CD4-positive, CD25-positive, alpha-beta regulatory T cell (primary cell): ENCODE results near the gene GALNT18. TPM values are rescaled to one million over a fixed set of nuclear protein-coding genes. Genes with fewer than 3 reads are reported as not detected.
"Not testable (repeated sequence)": the region's sequence is repeated elsewhere in the genome, so short reads cannot be mapped to it uniquely, and the experiment has no call there.

Experiments
- ATAC-seq, 2 donors: fragments of 150-1000 bp; cut with Tn5 transposase; one replicate each; pipeline ENCODE4 v1.10.0; 2021; ENCODE audit warnings: low read depth in 2 of 2, moderate number of reproducible peaks in 2 of 2, moderate library complexity in 1 of 2
- DNase-seq, 3 donors: peaks; one replicate each; pipeline versions ENCODE4 v3.0.0 to v3.0.0-alpha.2; 2012 to 2022; ENCODE audit warnings: mixed read lengths in 1 of 3
- H3K27ac ChIP-seq: one replicate; pipeline ENCODE4 v1.7.0; 2013; ENCODE audit warnings: mild to moderate bottlenecking, low read length; ENCODE audit not compliant: insufficient read depth, poor library complexity, severe bottlenecking
- H3K27me3 ChIP-seq: one replicate; pipeline ENCODE4 v1.7.0; 2013; ENCODE audit warnings: low read length; ENCODE audit not compliant: control insufficient read depth, insufficient read depth
- H3K36me3 ChIP-seq: one replicate; pipeline ENCODE4 v1.7.0; 2013; ENCODE audit warnings: mild to moderate bottlenecking, low read length, moderate library complexity; ENCODE audit not compliant: control insufficient read depth, insufficient read depth
- H3K4me1 ChIP-seq: 2 replicates; pipeline ENCODE4 v1.7.0; 2013; ENCODE audit warnings: mild to moderate bottlenecking, low read length; ENCODE audit not compliant: insufficient read depth, control insufficient read depth, poor library complexity, severe bottlenecking
- H3K4me3 ChIP-seq: one replicate; pipeline ENCODE4 v1.7.0; 2013; ENCODE audit warnings: low read depth, mild to moderate bottlenecking, low read length, moderate library complexity
- H3K9me3 ChIP-seq, 2 experiments: 1 replicate in 1 of 2; 2 replicates in 1 of 2; pipeline ENCODE4 v1.7.0; 2013; ENCODE audit warnings: low read length in 2 of 2, mild to moderate bottlenecking in 1 of 2, moderate library complexity in 1 of 2; ENCODE audit not compliant: control insufficient read depth in 2 of 2
- H3K27ac Mint-ChIP-seq, 3 donors: one replicate each; pipeline ENCODE4 v1.8.0; 2020 to 2022; ENCODE audit warnings: mild to moderate bottlenecking in 3 of 3, mixed read lengths in 3 of 3, moderate library complexity in 2 of 3
- H3K27me3 Mint-ChIP-seq: one replicate; pipeline ENCODE4 v1.8.0; 2022; ENCODE audit warnings: mild to moderate bottlenecking, mixed read lengths
- H3K36me3 Mint-ChIP-seq: one replicate; pipeline ENCODE4 v1.8.0; 2020; ENCODE audit warnings: mixed read lengths
- H3K4me1 Mint-ChIP-seq, 4 donors: one replicate each; pipeline ENCODE4 v1.8.0; 2020 to 2022; ENCODE audit warnings: mixed read lengths in 4 of 4, mild to moderate bottlenecking in 1 of 4
- H3K4me3 Mint-ChIP-seq, 4 donors: one replicate each; pipeline ENCODE4 v1.8.0; 2020 to 2022; ENCODE audit warnings: mild to moderate bottlenecking in 4 of 4, mixed read lengths in 4 of 4, moderate library complexity in 3 of 4
- H3K9me3 Mint-ChIP-seq, 7 donors: one replicate each; pipeline ENCODE4 v1.8.0; 2020 to 2022; ENCODE audit warnings: mixed read lengths in 7 of 7, mild to moderate bottlenecking in 3 of 7, moderate library complexity in 2 of 7
- polyA plus RNA-seq, 4 donors: library from polyadenylated mRNA; unstranded; fragments of 300-500 nt; fragmentation: Illumina TruSeq; gene quantifications; one replicate each; pipeline ENCODE4 v1.2.3, GENCODE V29; 2021
- total RNA-seq: library from RNA; stranded (reverse); gene quantifications from one replicate; pipeline ENCODE4 v1.2.3, GENCODE V29; 2022

The GALNT18 gene
- total and polyA plus RNA-seq, 5 donors from 2014 or later = 0.10 TPM; not detected in 4

GRCh38 chr11:11370255-11370961, 251.4 kb downstream of the GALNT18 start:
- DNase-seq (no peak), ATAC-seq (no peak)
- no peak overlapping the region for H3K27ac Mint-ChIP-seq
- Histone ChIP-seq H3K4me1 (no peaks in the 10 kb centered on the region), H3K27ac (no peak overlapping the region), H3K9me3 (no peaks in the 10 kb centered on the region), H3K27me3 (peaks cover 2% of the 10 kb centered on the region), H3K36me3 (no peaks in the 10 kb centered on the region), H3K4me3 (no peak overlapping the region)
- no peaks in the 10 kb centered on the region for H3K36me3 Mint-ChIP-seq
- peaks cover 6% of the 10 kb centered on the region for H3K27me3 Mint-ChIP-seq
- H3K4me1 Mint-ChIP-seq = no peaks in the 10 kb centered on the region
- H3K4me3 Mint-ChIP-seq = no peak overlapping the region
- peaks cover 0 to 6% (median 2%) of the 10 kb centered on the region in 7 donors for H3K9me3 Mint-ChIP-seq

- Mint-ChIP-seq H3K9me3 (peaks cover 0 to 9% (median 3%) of the 10 kb centered on the region in 7 donors), H3K4me3 (no peak overlapping the region), H3K27ac (no peak overlapping the region), H3K36me3 (no peaks in the 10 kb centered on the region), H3K27me3 (no peaks in the 10 kb centered on the region), H3K4me1 (no peaks in the 10 kb centered on the region)
- Histone ChIP-seq H3K27ac (no peak overlapping the region), H3K27me3 (no peaks in the 10 kb centered on the region), H3K9me3 (no peaks in the 10 kb centered on the region), H3K36me3 (no peaks in the 10 kb centered on the region), H3K4me1 (no peaks in the 10 kb centered on the region), H3K4me3 (no peak overlapping the region)
- DNase-seq = no peak
- ATAC-seq = no peak
Observed at GRCh38 chr11:11366793-11367192, 255.0 kb downstream of the GALNT18 start.

GRCh38 chr11:11363674-11364073, 258.1 kb downstream of the GALNT18 start:
- H3K27ac ChIP-seq = no peak overlapping the region
- ATAC-seq (no peak), DNase-seq (no peak)
- Mint-ChIP-seq H3K4me3 (no peak overlapping the region), H3K4me1 (no peaks in the 10 kb centered on the region), H3K36me3 (no peaks in the 10 kb centered on the region), H3K27me3 (peaks cover 13% of the 10 kb centered on the region), H3K27ac (no peak overlapping the region), H3K9me3 (peaks cover 0 to 9% (median 2%) of the 10 kb centered on the region in 7 donors)
- no peak overlapping the region for H3K4me3 ChIP-seq
- no peaks in the 10 kb centered on the region for H3K36me3 ChIP-seq
- no peaks in the 10 kb centered on the region for H3K4me1 ChIP-seq
- peaks cover 2% of the 10 kb centered on the region for H3K27me3 ChIP-seq
- H3K9me3 ChIP-seq = no peaks in the 10 kb centered on the region

GRCh38 chr11:11359611-11360010, 262.2 kb downstream of the GALNT18 start:
- Histone ChIP-seq H3K27ac (no peak overlapping the region), H3K4me3 (no peak overlapping the region), H3K27me3 (peaks cover 2% of the 10 kb centered on the region), H3K4me1 (no peaks in the 10 kb centered on the region), H3K36me3 (no peaks in the 10 kb centered on the region), H3K9me3 (no peaks in the 10 kb centered on the region)
- no peak for DNase-seq
- H3K27ac Mint-ChIP-seq = no peak overlapping the region
- peaks cover 13% of the 10 kb centered on the region for H3K27me3 Mint-ChIP-seq
- no peaks in the 10 kb centered on the region for H3K4me1 Mint-ChIP-seq
- no peak overlapping the region for H3K4me3 Mint-ChIP-seq
- H3K36me3 Mint-ChIP-seq = no peaks in the 10 kb centered on the region
- no peak for ATAC-seq
- peaks cover 0 to 3% (median 0%) of the 10 kb centered on the region in 7 donors for H3K9me3 Mint-ChIP-seq

GRCh38 chr11:11356842-11357241, 265.0 kb downstream of the GALNT18 start:
- no peak overlapping the region for H3K27ac Mint-ChIP-seq
- no peaks in the 10 kb centered on the region for H3K4me1 Mint-ChIP-seq
- ATAC-seq (no peak), DNase-seq (no peak)
- Histone ChIP-seq H3K36me3 (no peaks in the 10 kb centered on the region), H3K27me3 (peaks cover 2% of the 10 kb centered on the region), H3K4me1 (no peaks in the 10 kb centered on the region), H3K27ac (no peak overlapping the region), H3K4me3 (no peak overlapping the region), H3K9me3 (no peaks in the 10 kb centered on the region)
- H3K9me3 Mint-ChIP-seq = peaks cover 0 to 3% (median 0%) of the 10 kb centered on the region in 7 donors
- no peaks in the 10 kb centered on the region for H3K36me3 Mint-ChIP-seq
- peaks cover 13% of the 10 kb centered on the region for H3K27me3 Mint-ChIP-seq
- H3K4me3 Mint-ChIP-seq = no peak overlapping the region

- H3K36me3 Mint-ChIP-seq, H3K27me3 Mint-ChIP-seq, H3K9me3 ChIP-seq, H3K4me1 Mint-ChIP-seq, ATAC-seq, H3K4me1 ChIP-seq, H3K27ac Mint-ChIP-seq, H3K27ac ChIP-seq, H3K9me3 Mint-ChIP-seq, H3K4me3 Mint-ChIP-seq, DNase-seq, H3K27me3 ChIP-seq, H3K4me3 ChIP-seq, H3K36me3 ChIP-seq: not testable (repeated sequence)
Observed at GRCh38 chr11:11352878-11353277, 268.9 kb downstream of the GALNT18 start, which contains the start of gene CSNK2A3. Gene CSNK2A3 (minus strand): TSS chr11:11353250. CDS start chr11:11353119, 131 bp downstream.

GRCh38 chr11:11351851-11352250, 270.0 kb downstream of the GALNT18 start:
- H3K4me1 ChIP-seq, H3K9me3 Mint-ChIP-seq, H3K4me3 Mint-ChIP-seq, H3K27ac ChIP-seq, H3K36me3 Mint-ChIP-seq, H3K36me3 ChIP-seq, H3K9me3 ChIP-seq, H3K27ac Mint-ChIP-seq, H3K27me3 ChIP-seq, H3K4me3 ChIP-seq, H3K27me3 Mint-ChIP-seq, DNase-seq, H3K4me1 Mint-ChIP-seq, ATAC-seq: not testable (repeated sequence)

GRCh38 chr11:11351042-11351586, 270.7 kb downstream of the GALNT18 start:
- Mint-ChIP-seq H3K4me1 (no peaks in the 10 kb centered on the region), H3K27ac (no peak overlapping the region), H3K36me3 (no peaks in the 10 kb centered on the region), H3K9me3 (no peaks in the 10 kb centered on the region), H3K4me3 (no peak overlapping the region), H3K27me3 (peaks cover 6% of the 10 kb centered on the region)
- ATAC-seq = no peak
- H3K4me1 ChIP-seq = no peaks in the 10 kb centered on the region
- H3K9me3 ChIP-seq = no peaks in the 10 kb centered on the region
- DNase-seq = no peak
- H3K36me3 ChIP-seq = no peaks in the 10 kb centered on the region
- H3K4me3 ChIP-seq = no peak overlapping the region
- no peak overlapping the region for H3K27ac ChIP-seq
- H3K27me3 ChIP-seq = no peaks in the 10 kb centered on the region
